ENCODE measurements around the gene HERC6.
"Not testable (repeated sequence)": the region's sequence is repeated elsewhere in the genome, so short reads cannot be mapped to it uniquely, and the experiment has no call there.

Gene HERC6

DNA sequence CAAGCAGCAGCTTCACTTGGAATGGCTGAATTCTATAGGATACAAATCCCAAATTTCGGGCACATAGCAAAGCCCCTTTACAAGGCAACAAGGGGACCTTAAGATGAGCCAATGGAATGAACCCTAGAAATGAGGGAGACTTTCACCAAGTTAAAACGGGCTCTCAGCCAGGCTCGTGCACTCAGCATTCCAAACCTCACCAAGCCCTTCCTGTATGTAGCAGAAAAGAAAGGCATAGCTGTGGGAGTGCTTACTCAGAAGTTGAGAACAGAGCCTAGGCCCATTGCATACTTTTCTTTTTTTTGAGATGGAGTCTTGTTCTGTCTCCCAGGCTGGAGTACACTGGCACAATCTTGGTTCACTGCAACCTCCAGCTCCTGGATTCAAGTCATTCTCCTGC is 67.5 kb downstream of the HERC6 start:
- no peak for DNase-seq (ENCODE audit: low read depth in 1 of 2, low spot score in 1 of 2)

- no peak for DNase-seq (ENCODE audit: low read depth in 1 of 2, low spot score in 1 of 2)
Measured at GRCh38 chr4:88447371-88448095, 68.9 kb downstream of the HERC6 start.

- not testable (repeated sequence) for DNase-seq (ENCODE audit: low read depth in 1 of 2, low spot score in 1 of 2)
Measured at GRCh38 chr4:88448211-88448765, 69.6 kb downstream of the HERC6 start.

GRCh38 chr4:88448889-88449288 is 70.2 kb downstream of the HERC6 start:
- DNase-seq (ENCODE audit: low read depth in 1 of 2, low spot score in 1 of 2), result no peak

GRCh38 chr4:88449290-88449689 is 70.6 kb downstream of the HERC6 start:
- no peak for DNase-seq (ENCODE audit: low read depth in 1 of 2, low spot score in 1 of 2)

GRCh38 chr4:88451205-88451604 is 72.6 kb downstream of the HERC6 start:
- DNase-seq (ENCODE audit: low read depth in 1 of 2, low spot score in 1 of 2), result no peak

DNA sequence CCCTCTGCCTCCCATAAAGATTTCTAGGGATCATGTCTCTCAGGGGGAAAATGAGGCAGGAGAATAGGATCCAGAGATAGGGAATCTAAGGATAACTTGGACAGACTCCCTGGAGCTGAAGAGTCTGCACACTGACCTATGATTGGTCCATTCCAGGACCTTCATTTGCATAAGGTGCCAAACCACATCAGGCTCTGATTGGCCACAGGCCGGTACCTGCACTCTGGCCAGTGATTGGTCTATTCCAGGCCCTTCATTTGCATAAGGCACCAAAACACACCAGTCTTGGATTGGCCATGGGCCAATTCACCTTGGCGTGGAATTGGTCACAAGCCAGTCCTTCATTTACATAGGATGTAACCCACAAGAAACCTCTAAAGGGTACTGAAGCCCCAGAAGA is 74.3 kb downstream of the HERC6 start:
- no peak for DNase-seq (ENCODE audit: low read depth in 1 of 2, low spot score in 1 of 2)

DNA sequence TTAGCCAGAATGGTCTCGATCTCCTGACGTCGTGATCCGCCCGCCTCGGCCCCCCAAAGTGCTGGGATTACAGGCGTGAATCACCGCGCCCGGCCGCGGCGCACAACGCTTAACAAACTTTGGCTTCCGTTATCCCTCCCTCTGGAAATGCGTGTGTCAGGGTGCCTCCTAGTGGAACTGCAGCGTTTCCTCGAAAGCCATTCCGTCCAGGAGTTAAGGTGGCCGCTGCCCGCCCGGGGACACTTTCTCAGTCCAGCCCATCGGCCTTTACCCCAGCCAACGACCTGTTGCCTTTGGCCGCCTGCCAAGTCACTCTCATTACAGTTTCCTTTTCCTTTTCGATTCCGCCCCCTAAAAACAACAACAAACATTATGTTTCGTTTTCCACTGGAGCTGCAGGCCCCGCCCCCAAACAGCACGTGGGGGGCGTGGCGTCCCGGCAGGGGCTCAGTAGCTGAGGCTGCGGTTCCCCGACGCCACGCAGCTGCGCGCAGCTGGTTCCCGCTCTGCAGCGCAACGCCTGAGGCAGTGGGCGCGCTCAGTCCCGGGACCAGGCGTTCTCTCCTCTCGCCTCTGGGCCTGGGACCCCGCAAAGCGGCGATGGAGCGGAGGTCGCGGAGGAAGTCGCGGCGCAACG is 78.1 kb downstream of the HERC6 start, which contains the start of gene HERC5:
HERC5 (plus strand) TSS at position 450 of the 637 bp plus-strand sequence; CDS start at position 601, 151 bp downstream.
- peak; percentile 79 to 83 for DNase-seq (ENCODE audit: low read depth in 1 of 2, low spot score in 1 of 2)

DNA sequence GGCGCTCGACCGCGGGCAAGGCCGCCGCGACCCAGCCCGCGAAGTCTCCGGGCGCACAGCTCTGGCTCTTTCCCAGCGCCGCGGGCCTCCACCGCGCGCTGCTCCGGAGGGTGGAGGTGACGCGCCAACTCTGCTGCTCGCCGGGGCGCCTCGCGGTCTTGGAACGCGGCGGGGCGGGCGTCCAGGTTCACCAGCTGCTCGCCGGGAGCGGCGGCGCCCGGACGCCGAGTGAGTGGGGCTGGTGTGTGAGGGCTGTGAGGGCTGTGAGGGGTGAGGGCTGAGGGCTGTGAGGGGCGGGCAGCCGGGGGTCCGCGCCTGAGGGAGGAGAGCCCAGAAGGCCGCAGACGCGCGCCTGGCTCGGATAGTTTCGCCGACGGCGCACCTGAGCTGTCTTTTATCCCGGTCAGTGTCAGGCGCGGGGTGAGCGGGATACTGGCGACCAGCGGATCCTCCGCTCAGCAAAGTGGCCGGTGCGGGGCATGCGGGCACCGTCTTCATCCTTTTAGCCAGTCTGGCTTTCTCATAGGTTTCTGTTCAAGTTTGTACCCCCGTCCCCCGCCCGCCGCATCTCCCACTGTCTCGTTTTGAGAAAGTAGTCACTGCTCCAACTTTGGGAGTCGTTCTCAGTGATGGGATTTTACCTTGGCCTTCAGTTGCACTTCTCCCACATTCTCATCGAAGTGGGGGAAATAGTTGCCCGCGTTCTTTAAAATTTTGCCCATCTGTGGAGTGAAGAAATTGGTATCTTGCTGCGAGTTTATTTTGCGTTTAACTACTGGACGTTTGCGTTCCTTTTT is 78.9 kb downstream of the HERC6 start:
- DNase-seq (ENCODE audit: low read depth in 1 of 2, low spot score in 1 of 2), result peak; percentile 15 to 16

GRCh38 chr4:88458104-88458740 is 79.6 kb downstream of the HERC6 start:
- no peak for DNase-seq (ENCODE audit: low read depth in 1 of 2, low spot score in 1 of 2)

DNA sequence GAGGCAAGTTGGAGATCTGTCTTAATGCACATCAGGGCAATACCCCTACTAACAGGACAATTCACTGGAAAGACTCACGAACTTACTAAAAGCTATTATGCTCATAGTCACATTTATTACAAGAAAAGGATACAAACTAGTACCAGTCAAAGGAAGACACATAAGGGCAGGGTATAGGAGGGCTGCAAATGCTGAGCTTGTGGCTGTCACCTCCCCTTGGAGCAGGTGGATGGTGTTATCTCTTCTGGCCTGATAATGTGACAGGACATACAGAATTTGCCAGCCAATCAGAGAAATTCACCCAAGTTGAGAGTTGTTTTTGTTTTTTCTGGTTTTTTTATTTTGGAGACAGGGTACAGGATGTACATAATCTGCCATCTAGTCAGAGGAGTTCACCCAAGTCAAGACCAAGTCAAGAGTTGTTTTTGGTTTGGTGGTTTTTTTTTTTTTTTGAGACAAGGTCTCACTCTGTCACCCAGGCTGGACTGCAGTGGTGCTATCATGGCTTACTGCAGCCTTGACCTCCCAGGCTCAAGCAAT is 87.1 kb downstream of the HERC6 start:
- no peak for DNase-seq (ENCODE audit: low read depth in 1 of 2, low spot score in 1 of 2)

DNA sequence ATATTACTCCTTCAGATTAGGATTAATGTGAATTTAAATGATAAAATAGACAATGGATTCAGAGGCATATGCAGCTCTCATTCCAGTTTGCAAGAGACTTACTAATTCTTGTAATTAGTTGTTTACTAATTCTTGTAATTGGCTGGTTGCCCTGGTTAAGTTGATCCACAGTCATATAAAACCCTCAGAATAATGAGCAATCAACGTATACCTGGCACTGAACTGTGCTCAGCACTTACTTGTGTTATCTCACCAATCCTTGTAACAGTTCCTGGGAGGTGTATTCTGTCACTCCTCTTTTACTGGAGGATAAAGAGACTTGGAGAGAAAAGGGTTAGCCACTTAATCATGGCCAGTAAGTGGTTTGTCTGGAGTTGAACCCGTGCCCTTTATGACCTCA is 88.7 kb downstream of the HERC6 start:
- DNase-seq (ENCODE audit: low read depth in 1 of 2, low spot score in 1 of 2), result no peak

- DNase-seq (ENCODE audit: low read depth in 1 of 2, low spot score in 1 of 2), result no peak
Measured at GRCh38 chr4:88477229-88477860, 98.7 kb downstream of the HERC6 start.

GRCh38 chr4:88478247-88478646 is 99.6 kb downstream of the HERC6 start:
- no peak for DNase-seq (ENCODE audit: low read depth in 1 of 2, low spot score in 1 of 2)

GRCh38 chr4:88481537-88481936 is 102.9 kb downstream of the HERC6 start:
- DNase-seq (ENCODE audit: low read depth in 1 of 2, low spot score in 1 of 2), result no peak

DNA sequence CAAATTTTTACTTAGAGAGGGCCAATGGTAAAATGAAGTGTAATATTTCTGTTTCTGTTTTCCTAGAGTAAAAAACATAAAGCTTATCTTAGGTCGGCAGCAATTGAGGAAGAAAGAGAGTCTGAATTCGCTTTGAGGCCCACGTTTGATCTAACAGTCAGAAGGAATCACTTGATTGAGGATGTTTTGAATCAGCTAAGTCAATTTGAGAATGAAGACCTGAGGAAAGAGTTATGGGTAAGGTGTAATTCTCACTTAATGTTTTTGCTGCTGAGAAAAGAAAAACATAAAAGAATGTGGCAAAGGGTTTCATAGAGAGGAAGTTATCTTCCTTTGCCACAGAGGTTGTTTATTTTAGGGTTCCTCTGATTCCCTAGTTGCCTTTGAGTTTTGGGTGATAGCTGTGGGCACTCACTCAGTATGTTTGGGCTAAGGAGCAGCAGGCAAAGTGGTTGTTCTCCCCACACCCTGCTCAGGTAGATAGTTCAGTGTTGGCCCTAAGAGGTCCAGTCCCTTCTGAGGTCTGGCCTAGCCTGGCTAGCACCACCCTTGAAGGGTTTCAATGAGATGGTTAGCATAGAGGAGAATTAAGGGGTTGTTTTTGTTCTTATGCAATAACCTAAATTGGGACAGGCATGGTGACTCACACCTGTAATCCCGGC is 110.6 kb downstream of the HERC6 start:
- no peak for DNase-seq (ENCODE audit: low read depth in 1 of 2, low spot score in 1 of 2)
